Measurements from ENCODE around the gene SLC41A1.
A peak's percentile ranks its signal among the peaks of the same experiment; 100 is the strongest.

The SLC41A1 gene

DNA sequence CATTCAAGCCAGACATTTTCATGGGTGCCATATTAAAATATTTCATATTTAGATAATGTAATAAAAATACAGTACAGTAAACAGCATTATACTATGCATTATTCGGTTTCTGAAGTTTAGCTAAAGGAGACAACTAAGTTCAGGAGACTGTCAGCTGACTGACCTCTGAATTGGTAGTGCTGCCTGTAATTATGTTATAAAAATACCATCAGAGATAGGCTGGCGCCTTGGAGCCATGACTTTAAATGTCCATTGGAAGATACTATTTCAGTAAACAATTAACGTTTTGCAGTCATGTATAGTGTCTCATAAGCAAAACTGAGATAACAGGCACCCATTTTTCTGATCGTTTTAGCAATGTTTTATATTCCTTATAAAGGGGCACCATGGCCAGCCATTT lies 26.4 kb downstream of the SLC41A1 start:
- no peak for DNase-seq

- no peak for DNase-seq
Measured at GRCh38 chr1:205785446-205785845, 27.6 kb downstream of the SLC41A1 start.

DNA sequence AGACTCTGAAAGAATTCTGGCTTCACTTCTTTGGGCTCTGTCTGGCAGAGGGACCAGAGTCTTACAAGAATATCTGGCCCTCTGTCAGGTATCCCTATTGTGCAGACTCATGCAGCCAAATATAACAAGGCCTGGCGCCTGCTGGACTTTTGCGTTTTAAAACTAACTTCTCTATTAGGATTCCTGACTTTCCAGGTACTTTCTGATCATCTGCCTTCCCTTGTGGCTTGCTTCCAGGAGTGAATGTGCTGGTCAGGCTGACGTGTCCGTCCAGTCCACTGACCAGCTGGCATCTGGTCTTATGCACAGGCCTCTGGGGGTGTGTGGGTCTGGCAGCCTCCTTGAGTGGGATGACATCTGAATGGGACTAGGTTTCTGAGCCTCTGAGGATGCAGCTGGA lies 29.1 kb downstream of the SLC41A1 start:
- DNase-seq: no peak

DNA sequence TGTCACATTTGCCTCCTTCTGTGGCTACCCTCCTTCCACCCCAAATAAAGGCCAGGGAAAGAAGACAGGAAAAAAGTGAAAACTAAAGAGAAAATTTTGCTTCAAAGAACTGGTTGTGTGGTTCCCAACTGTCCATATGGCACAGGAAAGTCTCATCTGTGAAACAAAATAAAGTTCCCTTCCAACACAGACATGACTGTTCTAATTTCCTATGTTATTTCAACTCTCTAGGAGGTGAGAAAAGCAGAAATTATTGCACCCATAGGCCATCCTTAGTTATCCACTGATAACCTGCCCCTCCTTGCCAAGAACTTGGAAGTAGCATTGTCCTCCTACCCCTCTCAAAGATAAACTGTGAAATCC lies 29.6 kb downstream of the SLC41A1 start:
- DNase-seq: no peak

DNA sequence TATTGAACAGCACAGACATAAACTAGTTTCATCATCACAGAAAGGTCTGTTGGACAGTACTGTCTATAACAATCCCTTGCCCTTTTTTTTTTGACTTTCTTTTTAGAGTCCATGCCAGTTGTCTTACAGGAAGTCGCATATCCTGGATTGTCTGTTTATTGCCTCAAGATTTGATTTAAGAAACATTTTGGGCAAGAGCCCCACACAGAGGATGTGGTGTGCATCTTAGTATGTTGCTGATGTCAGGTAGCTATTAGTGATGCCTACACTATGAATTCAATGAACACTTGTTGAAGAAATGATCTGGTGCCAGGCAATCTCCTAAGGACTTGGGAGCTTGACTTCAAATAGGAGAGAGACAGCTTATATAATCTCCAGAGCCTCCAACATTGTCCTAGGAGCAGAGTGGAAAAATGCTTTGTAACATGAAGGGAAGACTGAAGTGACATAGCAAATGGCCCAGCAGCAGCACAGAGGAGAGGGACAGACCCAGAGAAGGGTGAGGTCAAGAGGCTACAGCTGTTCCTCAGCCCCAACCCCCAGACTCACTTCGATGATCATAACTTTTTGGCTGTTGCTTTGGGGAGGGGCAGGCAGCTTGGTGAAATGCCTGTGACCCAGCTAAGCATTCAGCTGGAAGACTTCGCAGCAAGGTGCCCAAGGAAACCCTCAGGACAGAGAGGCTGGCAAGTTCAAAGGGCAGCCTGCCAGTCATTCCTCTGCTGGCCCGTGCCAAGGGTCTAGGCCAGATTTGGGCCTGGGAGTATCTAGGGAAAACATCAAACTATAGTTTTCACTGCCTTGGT lies 30.2 kb downstream of the SLC41A1 start:
- DNase-seq: no peak

DNA sequence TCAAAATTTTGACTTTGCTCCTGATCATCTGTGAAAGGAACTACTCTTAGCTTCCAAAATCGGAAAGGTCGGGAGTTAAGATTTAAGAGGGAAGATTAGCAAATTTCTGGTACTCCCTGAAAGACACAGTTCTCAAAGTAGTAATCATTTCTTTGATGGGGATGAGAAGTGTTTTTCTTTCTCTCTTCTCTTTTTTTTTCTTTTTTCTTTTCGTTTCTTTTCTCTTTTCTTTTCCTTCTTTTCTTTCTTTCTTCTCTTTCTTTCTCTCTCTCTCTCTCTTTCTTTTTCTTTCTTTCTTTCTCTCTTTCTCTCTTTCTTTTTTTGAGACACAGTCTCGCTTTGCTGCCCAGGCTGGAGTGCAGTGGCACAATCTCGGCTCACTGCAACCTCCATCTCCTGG lies 32.7 kb downstream of the SLC41A1 start:
- DNase-seq: no peak

GRCh38 chr1:205777994-205778393 lies 35.0 kb downstream of the SLC41A1 start:
- peak; percentile 53 for DNase-seq

DNA sequence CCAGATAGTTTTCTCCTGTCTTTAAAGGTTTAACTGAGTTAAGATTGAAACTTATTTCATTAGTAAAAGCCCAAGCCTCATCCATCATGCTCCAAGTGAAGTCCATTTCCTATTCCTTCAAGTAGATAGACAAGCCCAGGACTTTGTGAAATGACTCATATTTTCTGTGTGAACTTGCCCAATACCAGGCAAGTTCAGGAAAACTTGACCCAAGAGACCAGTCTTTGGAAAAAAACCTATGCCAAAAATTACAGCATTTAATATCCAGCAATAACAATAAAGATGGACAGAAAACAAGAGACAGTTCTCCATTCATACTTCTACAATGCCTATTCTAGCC lies 37.3 kb downstream of the SLC41A1 start:
- DNase-seq: peak; percentile 9 to 16

DNA sequence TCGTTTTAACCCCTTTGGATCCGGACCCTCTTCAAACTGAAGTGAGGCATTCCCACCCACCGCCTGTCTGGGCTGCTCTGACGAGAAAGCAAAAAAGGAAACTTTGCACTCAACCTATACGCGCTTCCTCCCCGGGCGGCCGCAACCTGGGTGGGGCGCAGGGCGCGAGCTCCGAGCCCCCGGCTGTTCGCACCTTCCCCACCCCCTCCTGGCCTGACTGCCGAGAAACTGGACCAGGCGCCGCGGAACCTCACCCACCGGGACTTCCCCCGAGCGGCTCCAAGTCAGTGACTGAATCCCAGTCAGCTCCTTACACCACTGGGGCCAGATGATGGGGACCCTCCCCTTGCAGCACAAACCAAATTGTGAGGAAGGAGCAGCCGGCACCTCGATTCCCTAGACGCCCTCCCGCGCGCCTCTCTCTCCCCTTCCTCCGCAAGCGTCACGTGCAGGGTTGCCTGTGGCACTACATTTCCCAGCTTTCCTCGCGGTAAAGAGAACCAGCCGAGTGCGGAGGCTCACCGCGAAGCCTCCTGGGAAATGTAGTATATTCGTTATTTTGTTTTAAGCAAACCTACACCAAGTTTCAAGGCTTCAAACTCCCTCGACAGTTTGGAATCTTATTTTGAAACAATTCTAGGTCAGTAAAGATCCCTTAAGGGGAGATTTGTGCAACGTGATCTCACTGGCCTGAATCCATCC lies 37.8 kb downstream of the SLC41A1 start, which contains the start of gene RAB29:
RAB29 (minus strand) TSS at position 468 of the 702 bp plus-strand sequence. CDS start 526 bp downstream, outside the sequence.
- DNase-seq: peak; percentile 85 to 87

- DNase-seq: peak in 1 of 2 donors; percentile 4
Measured at GRCh38 chr1:205774198-205775014, 38.6 kb downstream of the SLC41A1 start.

GRCh38 chr1:205772607-205773032 lies 40.4 kb downstream of the SLC41A1 start:
- no peak for DNase-seq

DNA sequence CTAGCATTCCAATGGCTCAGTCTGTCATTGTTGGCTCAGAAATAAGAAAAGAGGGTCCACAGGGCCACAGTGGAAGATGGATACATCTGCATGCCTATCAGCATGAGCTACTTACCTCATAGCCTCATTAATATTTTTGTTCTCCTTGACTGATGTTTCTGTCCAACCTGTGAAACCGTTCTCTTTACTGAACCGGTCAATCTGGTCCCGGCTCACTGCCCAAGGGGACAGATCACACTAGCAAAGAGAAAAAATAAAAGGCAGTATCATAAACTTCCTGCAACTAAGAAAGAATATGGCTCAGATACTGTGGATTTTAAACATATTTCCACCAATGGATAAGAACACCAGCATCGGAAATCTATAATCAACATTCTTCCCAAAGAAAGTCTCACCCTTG lies 42.4 kb downstream of the SLC41A1 start:
- DNase-seq: no peak

GRCh38 chr1:205769641-205770365 lies 43.2 kb downstream of the SLC41A1 start:
- DNase-seq: no peak

DNA sequence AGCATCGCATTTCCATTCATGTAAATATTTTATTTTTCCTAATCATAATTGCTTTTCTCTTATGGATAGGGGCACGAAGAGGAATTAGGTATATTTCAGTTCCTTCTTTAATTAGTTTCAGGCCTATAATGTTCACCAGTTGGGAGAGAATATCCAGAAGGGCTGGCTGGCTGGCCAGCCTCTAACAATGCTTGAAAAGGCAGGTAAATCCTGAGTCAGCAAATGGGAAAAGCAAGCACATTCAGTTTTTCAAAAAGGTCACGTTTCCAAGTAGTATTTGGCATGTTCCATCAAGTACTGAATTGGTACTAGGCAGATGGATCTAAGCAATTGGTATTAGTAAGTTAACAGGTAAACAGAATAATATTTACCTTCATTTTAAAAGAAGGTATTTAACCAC lies 45.8 kb downstream of the SLC41A1 start:
- no peak for DNase-seq

DNA sequence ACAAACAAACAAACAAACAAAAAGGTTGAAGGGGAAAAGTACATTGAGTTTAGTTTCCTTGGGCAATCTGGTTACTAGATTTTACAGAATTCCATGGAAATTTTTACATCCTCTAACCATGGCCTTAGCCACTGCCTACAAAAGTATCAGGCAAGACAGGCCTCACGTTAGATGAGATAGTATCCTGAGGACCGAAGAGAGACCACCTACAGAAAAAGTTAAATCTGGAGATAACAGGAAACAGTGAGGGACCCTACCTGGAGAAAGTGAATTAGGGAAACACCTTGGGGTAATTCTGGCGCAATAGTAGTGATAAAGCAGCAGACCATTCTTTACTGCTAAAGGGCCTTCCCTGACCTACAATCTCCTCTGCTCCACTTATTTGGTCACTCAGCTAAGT lies 46.4 kb downstream of the SLC41A1 start:
- DNase-seq: no peak

DNA sequence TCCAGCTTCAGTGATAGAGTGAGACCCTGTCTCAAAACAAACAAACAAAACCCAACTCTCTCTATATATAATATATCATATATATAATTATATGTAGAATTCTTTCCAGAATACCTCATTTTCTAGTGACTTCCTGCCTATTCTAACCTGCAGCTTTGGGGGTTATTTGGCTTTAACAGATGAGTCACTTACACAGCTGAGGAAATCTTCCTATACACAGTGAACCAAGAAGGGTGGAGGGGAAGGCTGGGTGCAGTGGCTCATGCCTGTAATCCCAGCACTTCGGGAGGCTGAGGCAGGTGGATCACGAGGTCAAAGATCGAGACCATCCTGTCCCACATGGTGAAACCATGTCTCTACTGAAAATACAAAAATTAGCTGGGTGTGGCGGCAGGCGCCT lies 47.0 kb downstream of the SLC41A1 start:
- DNase-seq: no peak

DNA sequence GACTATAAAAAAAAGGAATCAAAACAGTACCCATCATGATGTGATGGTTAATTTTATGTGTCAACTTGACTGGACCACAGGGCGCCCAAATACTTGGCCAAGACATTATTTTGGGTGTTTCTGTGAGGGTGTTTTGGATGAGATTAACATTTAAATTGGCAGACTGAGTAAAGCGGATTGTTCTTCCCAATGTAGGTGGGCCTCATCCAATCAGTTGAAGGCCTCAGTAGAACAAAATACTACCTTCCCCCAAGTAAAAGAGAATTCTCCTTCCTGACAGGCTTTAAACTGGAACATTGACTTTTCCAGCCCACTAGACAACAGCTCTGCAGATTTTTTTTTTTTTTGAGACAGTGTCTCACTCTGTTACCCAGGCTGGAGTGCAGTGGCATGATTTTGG lies 48.4 kb downstream of the SLC41A1 start:
- DNase-seq: no peak

DNA sequence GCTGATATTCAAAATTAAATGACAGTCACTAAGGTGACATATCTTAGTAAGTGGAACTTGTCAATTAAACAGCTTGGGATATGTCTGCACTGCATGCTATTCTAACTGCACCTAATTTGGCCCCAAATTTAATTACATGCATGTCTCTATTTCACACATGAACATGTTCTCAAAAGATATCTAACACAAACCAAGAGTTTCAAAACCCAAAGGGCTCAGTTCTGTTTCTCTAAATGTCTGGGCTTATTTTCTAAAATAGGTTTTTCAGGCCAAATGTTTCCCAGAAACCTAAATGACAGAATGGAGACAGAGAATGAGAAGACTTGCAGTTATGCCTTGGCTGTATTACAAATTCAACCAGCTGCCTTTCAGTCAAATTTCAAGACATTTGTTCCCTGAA lies 49.0 kb downstream of the SLC41A1 start:
- no peak for DNase-seq

DNA sequence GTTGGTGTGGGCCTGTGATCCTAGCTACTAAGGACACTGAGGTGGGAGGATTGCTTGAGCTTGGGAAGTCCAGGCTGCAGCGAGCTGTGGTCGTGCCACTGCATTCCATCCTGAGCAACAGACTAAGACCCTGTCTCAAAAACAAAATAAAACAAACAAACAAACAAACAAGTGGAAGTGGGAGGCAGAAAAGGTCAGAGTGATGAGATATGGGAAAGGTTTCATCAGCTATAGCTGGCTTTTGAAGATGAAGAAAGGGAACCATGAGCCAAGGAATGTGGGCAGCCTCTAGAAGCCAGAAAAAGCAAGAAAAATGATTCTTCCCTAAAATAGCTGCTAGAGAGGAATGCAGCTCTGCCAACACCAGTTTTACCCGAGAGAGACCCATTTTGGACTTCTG lies 52.4 kb downstream of the SLC41A1 start:
- DNase-seq: peak; percentile 37 to 38

DNA sequence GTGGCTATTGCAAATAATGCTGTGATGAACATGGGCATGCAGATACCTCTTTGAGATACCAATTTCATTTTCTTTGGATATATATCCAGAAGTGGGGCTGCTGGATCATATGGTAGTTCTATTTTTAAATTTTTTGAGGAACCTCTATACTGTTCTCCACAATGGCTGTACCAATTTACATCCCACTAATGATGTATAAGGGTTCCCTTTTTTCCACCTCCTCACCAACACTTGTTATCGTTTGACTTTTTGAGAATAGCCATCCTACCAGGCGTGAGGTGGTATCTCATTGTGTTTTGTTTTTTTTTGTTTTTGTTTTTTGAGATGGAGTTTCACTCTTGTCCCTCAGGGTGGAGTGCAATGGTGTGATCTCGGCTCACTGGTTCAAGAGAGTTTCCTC lies 56.4 kb downstream of the SLC41A1 start:
- DNase-seq: no peak

DNA sequence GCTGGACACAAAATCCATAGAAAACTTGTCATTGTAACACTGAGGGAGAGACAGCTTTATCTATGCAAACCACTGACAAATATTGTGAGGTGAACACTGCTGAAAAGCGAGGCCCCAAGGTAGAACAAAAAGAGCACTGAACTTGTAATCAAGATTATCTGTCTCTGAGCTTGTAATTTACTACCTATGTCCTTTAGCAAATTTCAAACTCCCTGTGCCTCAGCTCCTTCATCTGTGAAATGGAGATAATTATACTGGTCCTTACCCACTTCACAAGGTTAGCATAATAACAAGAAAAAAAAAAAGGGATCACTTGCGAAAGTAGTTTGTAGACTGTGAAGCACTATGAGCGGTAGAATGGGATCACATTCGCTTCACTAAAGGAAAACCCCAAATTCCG lies 58.1 kb downstream of the SLC41A1 start:
- DNase-seq: no peak

DNA sequence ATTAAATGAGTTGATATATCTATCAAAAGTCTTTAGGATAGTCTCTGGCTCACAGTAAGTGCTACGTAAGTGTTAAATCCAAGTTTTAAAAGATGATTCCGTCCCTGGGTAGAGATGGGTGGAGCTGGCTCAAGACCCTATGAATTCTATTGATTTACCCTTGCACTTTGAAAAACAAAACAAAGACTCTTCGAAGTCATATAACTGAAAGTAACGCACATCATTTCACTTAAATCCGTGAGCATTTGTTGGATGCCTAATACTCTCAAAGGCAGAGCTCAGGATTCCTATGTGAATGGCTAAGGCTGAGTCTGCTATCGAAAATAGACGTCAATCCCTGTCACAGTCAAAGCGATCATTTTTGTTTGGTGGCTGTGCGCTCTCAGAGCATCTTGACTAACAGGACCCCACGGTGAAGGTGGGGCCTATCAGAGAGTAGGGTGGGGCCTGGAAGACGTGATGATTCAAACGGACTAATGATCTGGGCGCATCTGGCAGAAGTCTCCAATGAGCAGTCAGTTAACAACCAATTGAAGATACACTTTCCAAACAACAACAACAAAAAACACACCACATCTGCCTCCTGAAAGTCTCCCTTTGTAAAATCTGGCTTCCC lies 61.9 kb downstream of the SLC41A1 start:
- DNase-seq: no peak
